ENCODE results near the gene TEX12. TPM values are rescaled to one million over a fixed set of nuclear protein-coding genes. Genes with fewer than 3 reads are reported as not detected.

The TEX12 gene
- total RNA-seq, 1 donor from 2014 or later = 0.16 TPM

- no peak for ATAC-seq
These were observed 46.6 kb downstream of the TEX12 start for GRCh38 chr11:112213753-112214152.

GRCh38 chr11:112215621-112216020 is 48.4 kb downstream of the TEX12 start:
- no peak for ATAC-seq

- no peak for ATAC-seq
These were observed 49.5 kb downstream of the TEX12 start for GRCh38 chr11:112216561-112217105.

GRCh38 chr11:112219476-112220232 is 52.5 kb downstream of the TEX12 start:
- peak; percentile 86 for ATAC-seq

GRCh38 chr11:112221274-112221835 is 54.2 kb downstream of the TEX12 start:
- no peak for ATAC-seq

Other genes starting within 250 kb of the TEX12 start
- 3.5 TPM for gene C11orf52, start 248.5 kb upstream of the TEX12 start, total RNA-seq
- 3.3 TPM for gene DIXDC1, start 230.0 kb upstream of the TEX12 start, total RNA-seq
- 37.1 TPM for gene DLAT, start 142.0 kb upstream of the TEX12 start, total RNA-seq
- gene PIH1D2, start 93.4 kb upstream of the TEX12 start, total RNA-seq = 1.6 TPM
- gene NKAPD1, start 93.1 kb upstream of the TEX12 start, total RNA-seq = 11.8 TPM
- gene TIMM8B, start 80.6 kb upstream of the TEX12 start, total RNA-seq = 83.4 TPM
- 109 TPM for gene SDHD, start 80.5 kb upstream of the TEX12 start, total RNA-seq
- 41.8 TPM for gene IL18, start 3.3 kb upstream of the TEX12 start, total RNA-seq
- gene BCO2, start 8.1 kb downstream of the TEX12 start, total RNA-seq = 5.7 TPM
- gene PTS, start 59.1 kb downstream of the TEX12 start, total RNA-seq = 32.5 TPM
- not detected for gene PLET1, start 93.5 kb downstream of the TEX12 start, total RNA-seq